ENCODE results near the gene KDM4E. TPM values are rescaled to one million over a fixed set of nuclear protein-coding genes. Genes with fewer than 3 reads are reported as not detected.

The KDM4E gene
- total and polyA plus RNA-seq, 10 of the 15 experiments (the other 5 are each of a cell fraction or from before 2014, with no cell fraction given) = not detected

GRCh38 chr11:95067039-95067840, 42.2 kb downstream of the KDM4E start (continued):
- TF ChIP-seq, protein P1, sequence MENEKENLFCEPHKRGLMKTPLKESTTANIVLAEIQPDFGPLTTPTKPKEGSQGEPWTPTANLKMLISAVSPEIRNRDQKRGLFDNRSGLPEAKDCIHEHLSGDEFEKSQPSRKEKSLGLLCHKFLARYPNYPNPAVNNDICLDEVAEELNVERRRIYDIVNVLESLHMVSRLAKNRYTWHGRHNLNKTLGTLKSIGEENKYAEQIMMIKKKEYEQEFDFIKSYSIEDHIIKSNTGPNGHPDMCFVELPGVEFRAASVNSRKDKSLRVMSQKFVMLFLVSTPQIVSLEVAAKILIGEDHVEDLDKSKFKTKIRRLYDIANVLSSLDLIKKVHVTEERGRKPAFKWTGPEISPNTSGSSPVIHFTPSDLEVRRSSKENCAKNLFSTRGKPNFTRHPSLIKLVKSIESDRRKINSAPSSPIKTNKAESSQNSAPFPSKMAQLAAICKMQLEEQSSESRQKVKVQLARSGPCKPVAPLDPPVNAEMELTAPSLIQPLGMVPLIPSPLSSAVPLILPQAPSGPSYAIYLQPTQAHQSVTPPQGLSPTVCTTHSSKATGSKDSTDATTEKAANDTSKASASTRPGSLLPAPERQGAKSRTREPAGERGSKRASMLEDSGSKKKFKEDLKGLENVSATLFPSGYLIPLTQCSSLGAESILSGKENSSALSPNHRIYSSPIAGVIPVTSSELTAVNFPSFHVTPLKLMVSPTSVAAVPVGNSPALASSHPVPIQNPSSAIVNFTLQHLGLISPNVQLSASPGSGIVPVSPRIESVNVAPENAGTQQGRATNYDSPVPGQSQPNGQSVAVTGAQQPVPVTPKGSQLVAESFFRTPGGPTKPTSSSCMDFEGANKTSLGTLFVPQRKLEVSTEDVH (IDR thresholded peaks at IDR 0.05; ENCODE audit: low read depth, partially characterized antibody) = no peak
- TF ChIP-seq POU2F2 (IDR thresholded peaks at IDR 0.05; ENCODE audit: borderline replicate concordance, low read depth, low read length) (peak; percentile 4; the same call in 1 of the 3 replicates), ZZZ3 (IDR thresholded peaks at IDR 0.05; ENCODE audit: control insufficient read depth, insufficient read length, low read depth) (no peak), NFIC (IDR thresholded peaks at IDR 0.05; ENCODE audit: low read depth, low read length) (no peak), MYC (IDR thresholded peaks at IDR 0.05; ENCODE audit: insufficient read depth, insufficient read length, insufficient replicate concordance, low read length, severe bottlenecking) (no peak), ZNF24 (IDR thresholded peaks at IDR 0.05) (no peak), REST (IDR thresholded peaks at IDR 0.05; ENCODE audit: low read depth, low read length) (no peak), PAX5 (IDR thresholded peaks at IDR 0.05; ENCODE audit: borderline replicate concordance, low read depth, low read length) (no peak), EZH2 (IDR thresholded peaks at IDR 0.05; ENCODE audit: borderline replicate concordance, control insufficient read depth, low read depth, low read length) (no peak), FOXK2 (IDR thresholded peaks at IDR 0.05) (no peak), CHD4 (IDR thresholded peaks at IDR 0.05) (no peak), SP1 (IDR thresholded peaks at IDR 0.05; ENCODE audit: low read depth, low read length) (no peak), HDAC6 (IDR thresholded peaks at IDR 0.05; ENCODE audit: unreplicated experiment) (no peak), SREBF2 (IDR thresholded peaks at IDR 0.05; ENCODE audit: low read length) (no peak), GATAD2B (conservative IDR thresholded peaks at IDR 0.05; ENCODE audit: low read depth) (peak; percentile 84)
- TF ChIP-seq, protein P2, sequence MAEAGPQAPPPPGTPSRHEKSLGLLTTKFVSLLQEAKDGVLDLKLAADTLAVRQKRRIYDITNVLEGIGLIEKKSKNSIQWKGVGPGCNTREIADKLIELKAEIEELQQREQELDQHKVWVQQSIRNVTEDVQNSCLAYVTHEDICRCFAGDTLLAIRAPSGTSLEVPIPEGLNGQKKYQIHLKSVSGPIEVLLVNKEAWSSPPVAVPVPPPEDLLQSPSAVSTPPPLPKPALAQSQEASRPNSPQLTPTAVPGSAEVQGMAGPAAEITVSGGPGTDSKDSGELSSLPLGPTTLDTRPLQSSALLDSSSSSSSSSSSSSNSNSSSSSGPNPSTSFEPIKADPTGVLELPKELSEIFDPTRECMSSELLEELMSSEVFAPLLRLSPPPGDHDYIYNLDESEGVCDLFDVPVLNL (IDR thresholded peaks at IDR 0.05; ENCODE audit: low read depth, low read length) = no peak
- TF ChIP-seq, protein P3, sequence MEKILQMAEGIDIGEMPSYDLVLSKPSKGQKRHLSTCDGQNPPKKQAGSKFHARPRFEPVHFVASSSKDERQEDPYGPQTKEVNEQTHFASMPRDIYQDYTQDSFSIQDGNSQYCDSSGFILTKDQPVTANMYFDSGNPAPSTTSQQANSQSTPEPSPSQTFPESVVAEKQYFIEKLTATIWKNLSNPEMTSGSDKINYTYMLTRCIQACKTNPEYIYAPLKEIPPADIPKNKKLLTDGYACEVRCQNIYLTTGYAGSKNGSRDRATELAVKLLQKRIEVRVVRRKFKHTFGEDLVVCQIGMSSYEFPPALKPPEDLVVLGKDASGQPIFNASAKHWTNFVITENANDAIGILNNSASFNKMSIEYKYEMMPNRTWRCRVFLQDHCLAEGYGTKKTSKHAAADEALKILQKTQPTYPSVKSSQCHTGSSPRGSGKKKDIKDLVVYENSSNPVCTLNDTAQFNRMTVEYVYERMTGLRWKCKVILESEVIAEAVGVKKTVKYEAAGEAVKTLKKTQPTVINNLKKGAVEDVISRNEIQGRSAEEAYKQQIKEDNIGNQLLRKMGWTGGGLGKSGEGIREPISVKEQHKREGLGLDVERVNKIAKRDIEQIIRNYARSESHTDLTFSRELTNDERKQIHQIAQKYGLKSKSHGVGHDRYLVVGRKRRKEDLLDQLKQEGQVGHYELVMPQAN (conservative IDR thresholded peaks at IDR 0.05) = peak; percentile 59

Measured in GM12878 (cell line).